ENCODE data around the gene STK31.
"Not testable (repeated sequence)": the region's sequence is repeated elsewhere in the genome, so short reads cannot be mapped to it uniquely, and the experiment has no call there.

The STK31 gene

DNA sequence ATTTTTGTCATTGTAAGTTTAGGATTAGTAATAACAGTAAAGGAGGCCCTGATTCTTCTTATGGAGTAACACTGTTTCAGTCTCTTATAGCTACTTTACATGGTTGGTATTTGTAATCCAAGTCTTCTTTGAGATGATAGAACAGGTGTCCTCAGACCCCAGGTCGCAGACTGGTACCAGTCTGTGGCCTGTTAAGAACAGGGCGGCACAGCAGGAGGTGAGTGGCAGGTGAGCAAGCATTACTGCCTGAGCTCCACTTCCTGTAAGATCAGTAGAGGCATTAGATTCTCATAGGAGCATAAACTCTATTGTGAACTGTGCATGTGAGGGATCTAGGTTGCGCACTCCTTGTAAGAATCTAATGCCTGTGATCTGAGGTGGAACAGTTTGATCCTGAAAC is 77.3 kb downstream of the STK31 start:
- Histone ChIP-seq H3K36me3 (ENCODE audit: control insufficient read depth, insufficient read depth, low read length) (no peaks in the 10 kb centered on the region), H3K4me1 (ENCODE audit: control insufficient read depth, insufficient read depth, low read length) (no peaks in the 10 kb centered on the region), H3K27me3 (ENCODE audit: control insufficient read depth, insufficient read depth, low read length, poor library complexity, severe bottlenecking) (no peaks in the 10 kb centered on the region), H3K27ac (ENCODE audit: insufficient read depth, low read depth, low read length, poor library complexity, severe bottlenecking) (no peak overlapping the region), H3K4me3 (ENCODE audit: insufficient read depth, low read depth, low read length) (no peak overlapping the region), H3K9me3 (ENCODE audit: control insufficient read depth, low read length) (no peaks in the 10 kb centered on the region)
- WGBS, 2 experiments, result 90 to 92% methylated on average over 3 of the region's 3 CpGs

GRCh38 chr7:23788843-23789242 is 78.8 kb downstream of the STK31 start:
- 97 to 100% methylated on average over 3 of the region's 3 CpGs for WGBS, 2 experiments
- Histone ChIP-seq H3K27me3 (ENCODE audit: control insufficient read depth, insufficient read depth, low read length, poor library complexity, severe bottlenecking) (no peaks in the 10 kb centered on the region), H3K36me3 (ENCODE audit: control insufficient read depth, insufficient read depth, low read length) (no peaks in the 10 kb centered on the region), H3K4me1 (ENCODE audit: control insufficient read depth, insufficient read depth, low read length) (no peaks in the 10 kb centered on the region), H3K4me3 (ENCODE audit: insufficient read depth, low read depth, low read length) (no peak overlapping the region), H3K9me3 (ENCODE audit: control insufficient read depth, low read length) (no peaks in the 10 kb centered on the region), H3K27ac (ENCODE audit: insufficient read depth, low read depth, low read length, poor library complexity, severe bottlenecking) (no peak overlapping the region)

DNA sequence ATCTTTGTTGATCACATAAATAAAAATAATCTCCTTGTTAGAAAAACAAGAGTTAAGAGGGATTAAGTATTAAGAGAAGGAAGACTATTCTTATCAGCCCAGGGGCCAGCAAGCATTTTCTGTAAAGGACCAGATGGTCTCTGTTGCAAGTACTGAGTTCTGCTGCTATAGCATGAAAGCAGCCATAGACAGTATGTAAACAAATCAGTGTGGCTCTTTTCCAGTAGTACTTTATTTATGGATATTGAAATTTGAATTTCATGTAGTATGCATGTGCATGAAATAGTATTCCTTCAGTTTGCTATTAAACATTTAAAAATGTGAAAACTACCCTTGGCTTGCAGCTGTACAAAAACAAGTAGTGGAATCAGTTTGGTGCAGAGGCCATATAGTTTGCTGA is 81.7 kb downstream of the STK31 start:
- no peaks in the 10 kb centered on the region for H3K27me3 ChIP-seq (ENCODE audit: control insufficient read depth, insufficient read depth, low read length, poor library complexity, severe bottlenecking)
- no peaks in the 10 kb centered on the region for H3K36me3 ChIP-seq (ENCODE audit: control insufficient read depth, insufficient read depth, low read length)
- H3K4me3 ChIP-seq (ENCODE audit: insufficient read depth, low read depth, low read length), result no peak overlapping the region
- no peak overlapping the region for H3K27ac ChIP-seq (ENCODE audit: insufficient read depth, low read depth, low read length, poor library complexity, severe bottlenecking)
- no peaks in the 10 kb centered on the region for H3K4me1 ChIP-seq (ENCODE audit: control insufficient read depth, insufficient read depth, low read length)
- H3K9me3 ChIP-seq (ENCODE audit: control insufficient read depth, low read length), result no peaks in the 10 kb centered on the region

DNA sequence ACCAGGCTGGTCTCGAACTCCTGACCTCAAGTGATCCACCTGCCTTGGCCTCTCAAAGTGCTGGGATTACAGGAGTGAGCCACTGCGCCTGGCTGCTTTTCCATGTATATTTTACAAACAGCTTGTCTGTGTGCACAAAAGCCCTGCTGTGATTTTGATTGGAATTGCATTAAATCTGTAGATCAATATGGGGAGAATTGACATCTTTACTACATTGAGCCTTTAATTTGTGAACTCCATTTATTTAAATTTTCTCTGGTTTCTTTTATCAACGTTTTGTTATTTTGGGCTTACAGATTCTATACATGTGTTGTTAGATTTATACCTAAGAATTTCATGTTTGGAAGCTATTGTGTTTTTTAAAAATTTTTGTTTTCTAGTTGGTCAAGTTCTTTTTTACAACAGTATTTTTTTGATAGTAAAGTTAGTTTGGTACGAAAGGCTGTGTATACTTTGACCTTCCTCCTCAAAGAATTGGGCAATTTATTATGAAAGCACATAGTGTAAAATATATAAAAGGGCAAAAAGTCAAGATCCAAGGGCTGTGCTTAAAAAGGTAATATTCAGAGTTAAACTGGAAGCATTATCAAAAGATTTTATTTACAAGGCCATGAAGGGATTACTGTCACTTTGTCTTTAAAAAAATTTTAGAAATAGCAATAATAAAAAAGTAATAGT is 92.8 kb downstream of the STK31 start:
- Histone ChIP-seq H3K9me3 (ENCODE audit: control insufficient read depth, low read length) (no peaks in the 10 kb centered on the region), H3K36me3 (ENCODE audit: control insufficient read depth, insufficient read depth, low read length) (no peaks in the 10 kb centered on the region), H3K27ac (ENCODE audit: insufficient read depth, low read depth, low read length, poor library complexity, severe bottlenecking) (no peak overlapping the region), H3K27me3 (ENCODE audit: control insufficient read depth, insufficient read depth, low read length, poor library complexity, severe bottlenecking) (no peaks in the 10 kb centered on the region), H3K4me1 (ENCODE audit: control insufficient read depth, insufficient read depth, low read length) (no peaks in the 10 kb centered on the region), H3K4me3 (ENCODE audit: insufficient read depth, low read depth, low read length) (no peak overlapping the region)
- 92 to 94% methylated on average over 3 to 4 of the region's 4 CpGs for WGBS, 2 experiments

GRCh38 chr7:23804707-23805106 is 94.7 kb downstream of the STK31 start:
- 79 to 94% methylated on average over 1 of the region's 1 CpG for WGBS, 2 experiments

DNA sequence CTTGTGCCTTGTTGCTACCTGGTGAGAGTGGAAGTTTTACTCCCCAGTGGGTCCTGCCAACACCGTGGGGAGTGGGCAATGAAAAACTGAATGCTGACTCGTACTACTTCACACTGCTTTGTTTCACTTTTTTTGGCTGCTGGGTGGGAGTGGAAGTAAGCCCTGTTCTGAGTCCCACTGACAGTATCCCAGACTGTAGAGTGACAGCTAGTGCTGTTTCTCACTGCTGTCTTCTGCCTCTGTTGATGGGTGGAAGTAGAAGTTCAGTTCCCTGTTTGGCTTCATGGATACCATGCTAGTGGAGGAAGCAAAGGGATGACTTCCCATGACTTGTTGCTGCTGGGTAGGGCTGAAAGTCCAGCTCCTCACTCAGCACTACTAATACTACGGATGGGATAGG is 98.4 kb downstream of the STK31 start:
- Histone ChIP-seq H3K9me3 (ENCODE audit: control insufficient read depth, low read length) (no peaks in the 10 kb centered on the region), H3K36me3 (ENCODE audit: control insufficient read depth, insufficient read depth, low read length) (no peaks in the 10 kb centered on the region), H3K4me1 (ENCODE audit: control insufficient read depth, insufficient read depth, low read length) (no peaks in the 10 kb centered on the region), H3K27me3 (ENCODE audit: control insufficient read depth, insufficient read depth, low read length, poor library complexity, severe bottlenecking) (no peaks in the 10 kb centered on the region), H3K4me3 (ENCODE audit: insufficient read depth, low read depth, low read length) (no peak overlapping the region), H3K27ac (ENCODE audit: insufficient read depth, low read depth, low read length, poor library complexity, severe bottlenecking) (no peak overlapping the region)
- 75 to 83% methylated on average over 2 to 3 of the region's 3 CpGs for WGBS, 2 experiments

More at GRCh38 chr7:23804707-23805106, 94.7 kb downstream of the STK31 start:
- no peak overlapping the region for H3K4me3 ChIP-seq (ENCODE audit: insufficient read depth, low read depth, low read length)
- no peaks in the 10 kb centered on the region for H3K4me1 ChIP-seq (ENCODE audit: control insufficient read depth, insufficient read depth, low read length)
- no peaks in the 10 kb centered on the region for H3K27me3 ChIP-seq (ENCODE audit: control insufficient read depth, insufficient read depth, low read length, poor library complexity, severe bottlenecking)
- H3K9me3 ChIP-seq (ENCODE audit: control insufficient read depth, low read length), result no peaks in the 10 kb centered on the region
- H3K27ac ChIP-seq (ENCODE audit: insufficient read depth, low read depth, low read length, poor library complexity, severe bottlenecking), result no peak overlapping the region
- no peaks in the 10 kb centered on the region for H3K36me3 ChIP-seq (ENCODE audit: control insufficient read depth, insufficient read depth, low read length)

- Histone ChIP-seq H3K27me3 (ENCODE audit: control insufficient read depth, insufficient read depth, low read length, poor library complexity, severe bottlenecking) (no peaks in the 10 kb centered on the region), H3K27ac (ENCODE audit: insufficient read depth, low read depth, low read length, poor library complexity, severe bottlenecking) (no peak overlapping the region), H3K36me3 (ENCODE audit: control insufficient read depth, insufficient read depth, low read length) (no peaks in the 10 kb centered on the region), H3K9me3 (ENCODE audit: control insufficient read depth, low read length) (no peaks in the 10 kb centered on the region), H3K4me1 (ENCODE audit: control insufficient read depth, insufficient read depth, low read length) (no peaks in the 10 kb centered on the region), H3K4me3 (ENCODE audit: insufficient read depth, low read depth, low read length) (no peak overlapping the region)
- WGBS, 2 experiments, result 100% methylated on average over 1 of the region's 1 CpG; no CpG with 5 or more reads in 1 of the 2 experiments
Measured at GRCh38 chr7:23810099-23810498, 100.1 kb downstream of the STK31 start.

DNA sequence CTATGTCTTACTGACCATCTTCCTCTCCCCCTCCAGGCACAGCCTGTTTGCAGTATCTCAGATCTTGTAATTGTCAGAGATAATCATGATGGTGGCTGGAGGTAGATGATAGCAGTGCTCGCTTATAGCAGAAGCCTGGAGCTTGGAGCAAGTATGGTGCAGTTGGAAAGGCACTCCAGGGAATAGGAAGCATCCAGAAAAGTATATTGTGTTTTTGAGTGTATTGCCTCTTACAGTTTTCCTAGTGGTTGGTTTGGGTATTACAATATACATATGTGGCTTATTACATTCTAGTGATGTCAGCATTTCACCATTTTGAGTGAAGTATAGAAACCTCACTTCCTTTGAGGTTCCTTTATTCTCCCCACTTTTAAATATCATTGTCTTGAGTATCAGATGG is 101.5 kb downstream of the STK31 start:
- 93 to 100% methylated on average over 1 of the region's 1 CpG for WGBS, 2 experiments
- Histone ChIP-seq H3K9me3 (ENCODE audit: control insufficient read depth, low read length) (no peaks in the 10 kb centered on the region), H3K36me3 (ENCODE audit: control insufficient read depth, insufficient read depth, low read length) (no peaks in the 10 kb centered on the region), H3K4me1 (ENCODE audit: control insufficient read depth, insufficient read depth, low read length) (no peaks in the 10 kb centered on the region), H3K27ac (ENCODE audit: insufficient read depth, low read depth, low read length, poor library complexity, severe bottlenecking) (no peak overlapping the region), H3K4me3 (ENCODE audit: insufficient read depth, low read depth, low read length) (no peak overlapping the region), H3K27me3 (ENCODE audit: control insufficient read depth, insufficient read depth, low read length, poor library complexity, severe bottlenecking) (no peaks in the 10 kb centered on the region)

GRCh38 chr7:23828125-23828524 is 118.1 kb downstream of the STK31 start:
- H3K27me3 ChIP-seq (ENCODE audit: control insufficient read depth, insufficient read depth, low read length, poor library complexity, severe bottlenecking); H3K9me3 ChIP-seq (ENCODE audit: control insufficient read depth, low read length); H3K4me1 ChIP-seq (ENCODE audit: control insufficient read depth, insufficient read depth, low read length); H3K4me3 ChIP-seq (ENCODE audit: insufficient read depth, low read depth, low read length); H3K36me3 ChIP-seq (ENCODE audit: control insufficient read depth, insufficient read depth, low read length); H3K27ac ChIP-seq (ENCODE audit: insufficient read depth, low read depth, low read length, poor library complexity, severe bottlenecking): not testable (repeated sequence)
- WGBS, 2 experiments, result 95 to 98% methylated on average over 10 of the region's 10 CpGs

GRCh38 chr7:23832733-23833132 is 122.7 kb downstream of the STK31 start:
- H3K27ac ChIP-seq (ENCODE audit: insufficient read depth, low read depth, low read length, poor library complexity, severe bottlenecking); H3K4me1 ChIP-seq (ENCODE audit: control insufficient read depth, insufficient read depth, low read length); H3K27me3 ChIP-seq (ENCODE audit: control insufficient read depth, insufficient read depth, low read length, poor library complexity, severe bottlenecking); H3K36me3 ChIP-seq (ENCODE audit: control insufficient read depth, insufficient read depth, low read length); H3K4me3 ChIP-seq (ENCODE audit: insufficient read depth, low read depth, low read length); H3K9me3 ChIP-seq (ENCODE audit: control insufficient read depth, low read length): not testable (repeated sequence)
- 86 to 94% methylated on average over 4 of the region's 4 CpGs for WGBS, 2 experiments

DNA sequence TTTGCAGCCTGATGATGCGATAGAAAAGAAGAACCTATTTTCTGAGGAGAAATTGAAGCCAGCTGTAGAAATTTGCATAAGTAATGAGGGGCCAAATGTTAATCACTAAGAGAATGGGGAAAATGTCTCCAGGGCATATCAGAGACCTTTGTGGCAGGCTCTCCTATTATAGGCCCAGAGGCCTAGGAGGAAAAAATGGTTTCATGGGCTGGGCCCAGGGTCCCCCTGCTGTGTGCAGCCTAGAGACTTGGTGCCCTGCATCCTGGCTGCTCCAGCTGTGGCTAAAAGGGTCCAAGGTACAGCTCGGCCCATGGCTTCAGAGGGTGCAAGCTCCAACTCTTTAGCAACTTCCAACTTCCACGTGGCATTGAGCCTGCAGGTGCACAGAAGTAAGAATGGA is 123.4 kb downstream of the STK31 start:
- no peaks in the 10 kb centered on the region for H3K36me3 ChIP-seq (ENCODE audit: control insufficient read depth, insufficient read depth, low read length)
- no peaks in the 10 kb centered on the region for H3K9me3 ChIP-seq (ENCODE audit: control insufficient read depth, low read length)
- H3K27me3 ChIP-seq (ENCODE audit: control insufficient read depth, insufficient read depth, low read length, poor library complexity, severe bottlenecking), result no peaks in the 10 kb centered on the region
- no peaks in the 10 kb centered on the region for H3K4me1 ChIP-seq (ENCODE audit: control insufficient read depth, insufficient read depth, low read length)
- H3K4me3 ChIP-seq (ENCODE audit: insufficient read depth, low read depth, low read length), result no peak overlapping the region
- H3K27ac ChIP-seq (ENCODE audit: insufficient read depth, low read depth, low read length, poor library complexity, severe bottlenecking), result no peak overlapping the region
- 88 to 94% methylated on average over 3 of the region's 3 CpGs for WGBS, 2 experiments

Data from ectodermal cell (in vitro differentiated cells).